ENCODE data around the gene LDLRAD4.

Gene LDLRAD4

GRCh38 chr18:13392899-13393298 lies 174.3 kb downstream of the LDLRAD4 start:
- DNase-seq, result no peak

GRCh38 chr18:13393338-13393737 lies 174.8 kb downstream of the LDLRAD4 start:
- DNase-seq, result no peak

GRCh38 chr18:13394801-13395200 lies 176.2 kb downstream of the LDLRAD4 start:
- DNase-seq, result no peak

DNA sequence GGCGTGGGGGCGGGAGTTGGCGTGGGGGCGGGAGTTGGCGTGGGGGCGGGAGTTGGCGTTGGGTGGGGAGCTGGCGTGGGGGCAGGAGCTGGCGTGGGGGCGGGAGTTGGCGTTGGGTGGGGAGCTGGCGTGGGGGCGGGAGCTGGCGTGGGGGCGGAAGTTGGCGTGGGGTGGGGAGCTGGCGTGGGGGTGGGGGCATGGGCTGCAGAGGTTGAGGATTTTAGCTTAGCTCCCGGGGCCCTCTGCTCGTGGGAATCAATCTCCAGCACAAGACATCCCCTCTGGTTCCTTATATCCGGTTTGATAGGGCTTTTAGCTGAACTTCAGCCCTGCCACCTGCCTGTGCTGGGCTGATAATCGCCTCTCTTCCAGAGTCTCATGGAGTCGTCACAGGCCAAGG lies 177.0 kb downstream of the LDLRAD4 start:
- DNase-seq, result no peak

DNA sequence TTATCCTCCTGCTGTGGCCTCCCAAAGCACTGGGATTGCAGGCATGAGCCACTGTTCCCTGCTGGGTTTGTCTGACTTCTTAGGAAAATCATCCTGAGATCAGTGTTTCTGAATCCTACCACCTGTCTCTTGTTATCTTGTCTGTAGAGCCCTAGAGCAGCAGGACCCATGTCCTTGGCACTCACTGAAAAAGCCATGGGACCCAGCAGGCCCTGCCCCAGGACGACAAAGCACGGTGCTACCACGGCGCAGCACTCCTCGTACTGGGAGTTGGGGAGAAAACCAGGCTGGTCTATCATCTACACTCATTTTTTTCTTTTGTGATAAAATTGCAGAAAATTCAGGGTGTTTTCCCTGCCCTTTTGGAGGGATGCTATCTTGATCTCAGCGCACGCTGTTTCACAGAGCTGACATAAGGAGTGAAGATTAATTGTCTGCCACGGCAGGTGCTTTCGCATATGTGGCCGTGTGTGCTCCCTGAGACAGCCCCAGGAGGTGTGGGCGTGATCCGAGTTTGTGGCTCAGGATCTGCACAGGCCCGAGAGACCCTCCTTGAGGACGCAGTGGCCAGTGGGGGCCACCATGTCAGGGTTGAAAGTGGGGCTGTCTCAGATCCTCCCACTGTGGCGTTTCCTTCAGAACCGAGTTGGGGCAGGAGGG lies 179.1 kb downstream of the LDLRAD4 start:
- DNase-seq, result no peak

DNA sequence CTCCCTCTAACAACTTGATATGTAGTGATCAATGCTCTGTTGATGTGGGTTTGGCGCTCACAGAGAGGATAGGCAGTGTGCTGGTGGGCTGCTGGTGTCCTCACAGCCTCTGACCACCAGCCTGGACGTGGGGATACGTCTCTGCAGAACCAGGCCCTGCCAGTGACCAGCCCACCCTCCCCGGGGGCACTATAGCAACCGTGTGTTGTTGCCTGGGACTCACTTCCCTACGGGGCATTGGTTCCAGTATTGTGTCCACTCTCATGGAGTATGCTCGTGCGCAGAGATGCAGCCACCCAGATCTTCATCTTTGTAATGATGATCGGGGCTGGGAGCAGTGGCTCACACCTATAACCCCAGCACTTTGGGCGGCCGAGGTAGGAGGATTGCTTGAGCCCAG lies 180.1 kb downstream of the LDLRAD4 start:
- no peak for DNase-seq

DNA sequence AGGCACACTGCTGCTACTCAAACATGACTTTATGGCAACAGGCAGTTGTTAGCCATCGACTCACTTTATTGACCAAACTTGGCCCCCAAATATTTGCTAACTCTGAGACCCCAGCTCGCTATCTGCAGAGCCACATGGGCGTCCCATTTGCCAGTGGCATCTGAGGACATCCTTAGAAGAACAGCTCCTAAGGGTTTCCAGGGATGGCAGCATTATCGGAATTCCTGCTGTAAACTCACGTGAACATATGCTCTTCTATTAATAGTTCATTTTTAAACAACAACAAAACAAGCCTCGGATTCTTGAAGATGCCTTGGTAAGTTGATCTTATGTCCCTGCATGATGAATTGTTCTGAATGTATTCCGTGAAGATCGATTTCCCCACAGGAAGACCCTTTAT lies 181.0 kb downstream of the LDLRAD4 start:
- DNase-seq, result no peak

DNA sequence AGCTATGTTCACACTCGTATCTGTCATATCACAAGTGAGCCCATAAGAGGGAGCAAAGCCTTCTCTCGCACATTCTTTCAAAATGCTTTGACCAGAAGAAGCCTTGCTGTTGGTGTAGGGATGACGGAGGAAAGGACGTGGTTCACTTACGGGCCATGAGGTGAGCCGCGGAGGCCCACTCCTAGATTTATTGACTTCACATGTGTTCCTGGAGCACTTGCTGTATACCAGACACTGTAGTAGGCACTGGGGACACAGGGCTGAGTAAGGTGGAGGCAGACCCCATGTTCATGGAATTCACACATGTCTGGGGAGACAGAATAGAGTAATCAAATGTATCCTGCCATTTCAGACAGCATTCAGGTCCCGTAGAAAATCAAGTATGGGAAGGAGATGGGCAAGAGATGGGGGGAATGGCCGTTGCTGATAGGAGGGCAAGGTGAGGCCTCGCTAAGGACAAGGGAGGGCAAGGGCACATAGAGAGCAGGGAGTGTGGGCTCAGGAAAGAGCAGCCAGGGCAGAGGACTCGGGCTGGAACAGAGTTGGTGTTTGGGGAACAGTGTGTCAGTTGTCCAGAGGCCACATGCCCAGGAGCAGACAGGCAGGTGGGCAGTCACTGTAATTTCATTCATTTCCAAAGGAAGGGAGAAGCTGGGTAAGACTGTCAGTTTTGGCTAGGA lies 182.2 kb downstream of the LDLRAD4 start:
- no peak for DNase-seq

DNA sequence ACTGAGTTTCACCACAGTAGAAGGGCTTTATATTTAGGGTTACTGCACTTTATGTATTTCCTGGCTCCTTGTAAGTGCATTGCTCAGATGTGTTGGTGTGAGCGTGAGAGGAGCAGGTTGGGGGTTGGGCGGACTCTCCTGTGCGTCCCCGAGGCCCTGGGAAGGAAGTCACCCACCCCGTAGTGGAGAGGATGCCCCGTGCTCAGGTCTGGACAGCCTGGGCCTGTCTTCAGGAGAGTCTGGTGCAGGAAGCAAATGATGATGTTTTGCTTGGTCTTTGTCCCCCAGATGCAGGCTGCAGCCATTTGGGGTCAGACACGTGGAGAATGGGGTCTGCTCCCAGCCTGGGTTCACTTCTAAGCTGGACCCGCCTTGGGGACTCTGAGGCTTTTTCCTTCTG lies 182.8 kb downstream of the LDLRAD4 start:
- DNase-seq, result no peak

- no peak for DNase-seq
Observed at GRCh38 chr18:13401826-13402225, 183.3 kb downstream of the LDLRAD4 start.

DNA sequence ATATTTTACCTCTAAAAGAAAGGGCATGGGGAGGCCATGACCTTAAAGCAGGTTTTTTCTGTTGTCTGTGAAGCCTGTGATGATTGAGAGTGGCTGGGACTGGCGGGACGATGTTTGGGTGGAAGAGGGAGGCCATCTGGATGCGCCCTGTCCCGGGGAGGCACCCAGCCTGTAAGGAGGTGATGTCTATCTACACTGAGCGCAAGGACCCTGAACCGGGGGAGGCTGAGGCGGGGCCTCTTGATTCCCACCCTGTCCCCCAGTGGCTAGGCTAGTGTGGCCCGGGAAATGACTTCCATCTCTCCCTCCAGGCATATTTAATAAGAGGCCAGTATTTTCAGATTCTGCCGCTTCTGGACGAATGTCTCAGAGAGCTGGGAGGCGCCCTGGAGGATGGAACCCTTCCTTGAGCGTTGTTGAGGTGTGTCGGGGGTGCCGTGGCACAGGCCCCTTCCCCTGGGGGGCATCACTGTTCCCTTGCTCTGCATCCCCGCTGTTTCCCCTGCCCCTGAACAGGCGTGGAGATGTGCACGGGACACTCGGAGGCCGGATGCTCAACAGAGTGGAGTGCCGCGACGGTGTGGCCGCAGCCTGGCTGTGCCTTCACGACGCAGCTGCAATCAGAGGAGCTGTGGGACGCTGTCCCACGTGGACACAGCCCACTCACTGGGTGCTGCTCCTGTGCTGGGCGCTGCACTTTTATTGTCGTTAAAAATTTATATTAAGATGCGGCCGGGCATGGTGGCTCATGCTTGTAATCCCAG lies 185.4 kb downstream of the LDLRAD4 start:
- DNase-seq, result no peak

GRCh38 chr18:13405305-13406038 lies 186.9 kb downstream of the LDLRAD4 start:
- no peak for DNase-seq

GRCh38 chr18:13406049-13406615 lies 187.6 kb downstream of the LDLRAD4 start:
- no peak for DNase-seq

GRCh38 chr18:13406736-13407135 lies 188.2 kb downstream of the LDLRAD4 start:
- no peak for DNase-seq

GRCh38 chr18:13407484-13407883 lies 188.9 kb downstream of the LDLRAD4 start:
- DNase-seq, result no peak

DNA sequence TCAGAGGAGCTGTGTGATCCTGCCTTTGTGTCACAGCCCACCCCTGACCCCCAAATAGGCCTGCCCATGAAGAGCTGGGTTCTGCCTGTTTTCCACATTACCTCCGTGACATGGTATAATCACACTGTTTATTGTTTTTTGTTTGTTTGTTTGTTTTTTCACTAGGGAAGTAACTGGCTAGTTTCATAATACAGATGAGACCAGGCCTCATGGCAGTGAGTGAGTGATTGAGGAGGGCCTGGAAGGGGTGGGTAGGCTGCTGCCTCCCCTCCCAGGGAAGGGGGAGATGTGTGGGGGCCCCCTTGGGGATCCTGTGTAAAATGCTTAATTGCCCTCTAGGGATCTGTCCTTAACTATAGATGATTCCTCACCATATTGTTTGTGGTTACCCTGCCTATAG lies 190.5 kb downstream of the LDLRAD4 start:
- DNase-seq, result no peak

- no peak for DNase-seq
Observed at GRCh38 chr18:13409997-13410396, 191.4 kb downstream of the LDLRAD4 start.

DNA sequence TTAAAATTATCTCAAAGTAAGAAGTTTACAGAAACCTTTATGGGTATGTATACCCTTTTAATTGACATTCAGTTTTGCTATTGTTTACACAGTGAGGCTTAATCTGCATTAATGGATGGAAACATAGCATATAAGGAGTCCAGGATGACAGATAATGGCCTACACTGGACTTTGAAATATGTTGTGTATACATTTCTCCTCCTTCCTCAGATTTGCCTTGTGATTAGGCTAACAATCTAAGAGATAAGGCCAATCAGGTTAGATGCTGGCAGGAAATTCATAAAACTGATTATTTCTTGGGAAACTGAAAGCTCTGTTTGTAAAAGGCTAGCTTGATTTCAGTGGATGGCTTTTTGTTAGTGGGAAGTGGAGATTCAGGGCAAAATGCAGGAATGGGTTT lies 191.9 kb downstream of the LDLRAD4 start:
- DNase-seq, result no peak

- DNase-seq, result no peak
Observed at GRCh38 chr18:13412017-13412416, 193.5 kb downstream of the LDLRAD4 start.

DNA sequence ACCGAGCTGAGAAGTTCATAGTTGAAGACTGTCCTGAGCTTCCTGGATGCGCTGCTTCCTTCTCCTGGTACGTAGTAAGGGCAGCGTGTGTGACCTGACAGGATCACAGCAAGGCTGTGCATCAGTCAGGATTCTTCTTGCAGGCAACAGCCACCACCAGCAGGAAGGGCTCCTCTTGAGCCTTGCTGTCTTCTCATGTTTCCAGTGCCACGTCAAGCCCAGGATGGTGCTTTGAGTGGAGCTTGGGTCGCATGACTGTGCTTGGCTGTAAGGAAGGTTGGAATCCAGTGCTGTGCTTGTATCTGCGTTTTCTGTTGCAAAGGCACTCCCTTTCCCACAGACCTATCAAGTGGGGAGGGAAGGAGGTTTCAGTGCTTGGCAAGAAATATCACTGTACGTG lies 194.3 kb downstream of the LDLRAD4 start:
- no peak for DNase-seq

- DNase-seq, result no peak
Observed at GRCh38 chr18:13414102-13414501, 195.5 kb downstream of the LDLRAD4 start.

GRCh38 chr18:13414521-13414920 lies 196.0 kb downstream of the LDLRAD4 start:
- DNase-seq, result no peak

DNA sequence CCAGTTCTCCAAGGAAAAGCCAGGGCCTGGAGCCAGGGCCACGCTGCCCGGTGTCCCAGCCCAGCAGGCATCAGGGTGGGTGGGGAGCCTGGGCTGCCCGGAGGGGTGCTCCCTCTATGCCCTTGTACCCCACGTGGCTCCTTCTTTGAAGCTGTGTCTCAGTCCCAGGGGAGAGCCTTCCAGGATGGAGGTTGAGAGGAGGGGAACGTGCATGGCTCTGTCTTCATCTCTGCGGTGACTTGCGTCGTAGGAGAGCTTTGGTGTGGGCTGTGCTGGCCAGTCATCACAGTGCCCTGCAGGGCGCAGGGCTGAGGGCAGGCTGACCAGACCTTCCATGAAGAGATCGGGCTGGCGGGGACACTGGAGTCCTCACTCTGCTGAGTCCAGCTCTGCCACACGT lies 197.2 kb downstream of the LDLRAD4 start:
- no peak for DNase-seq

Data from stimulated activated CD4-positive, alpha-beta T cell treated with anti-CD3 and anti-CD28 coated beads, Interleukin-4, amount 100 ng/mL, for 1 hour (primary cell).